Renal pelvis (tissue), 4 donors: ENCODE results near the gene NOS1. TPM values are rescaled to one million over a fixed set of nuclear protein-coding genes. Genes with fewer than 3 reads are reported as not detected.

Experiments used
- DNase-seq: peaks from one replicate; pipeline ENCODE4 v3.0.0-alpha.2; 2013
- polyA plus RNA-seq, 3 donors: library from polyadenylated mRNA; unstranded; fragments of 120-200 nt; gene quantifications; one replicate each; pipeline ENCODE4 v1.2.1, GENCODE V29; 2013; ENCODE audit not compliant: insufficient read length in 3 of 3

The NOS1 gene
- polyA plus RNA-seq, 3 donors: 0.58 to 0.99 (median 0.71) TPM

- DNase-seq: no peak
Measured at GRCh38 chr12:117363953-117364486, 2.6 kb upstream of the NOS1 start.

- no peak for DNase-seq
Measured at GRCh38 chr12:117363056-117363662, 1.7 kb upstream of the NOS1 start.

GRCh38 chr12:117362391-117362790, 965 bp upstream of the NOS1 start:
- DNase-seq: no peak

- no peak for DNase-seq
Measured at GRCh38 chr12:117361905-117362304, 479 bp upstream of the NOS1 start.

- DNase-seq: no peak
Measured at GRCh38 chr12:117360551-117361346, 677 bp downstream of the NOS1 start.

- no peak for DNase-seq
Measured at GRCh38 chr12:117360222-117360550, 1.2 kb downstream of the NOS1 start.

- DNase-seq: no peak
Measured at GRCh38 chr12:117359029-117359845, 2.2 kb downstream of the NOS1 start.

GRCh38 chr12:117356048-117356447, 5.4 kb downstream of the NOS1 start:
- no peak for DNase-seq

GRCh38 chr12:117352883-117353282, 8.5 kb downstream of the NOS1 start:
- DNase-seq: no peak

- no peak for DNase-seq
Measured at GRCh38 chr12:117352206-117352605, 9.2 kb downstream of the NOS1 start.

- DNase-seq: no peak
Measured at GRCh38 chr12:117350140-117350539, 11.3 kb downstream of the NOS1 start.

- no peak for DNase-seq
Measured at GRCh38 chr12:117347588-117347987, 13.8 kb downstream of the NOS1 start.

- no peak for DNase-seq
Measured at GRCh38 chr12:117344716-117345115, 16.7 kb downstream of the NOS1 start.

- DNase-seq: no peak
Measured at GRCh38 chr12:117343849-117344248, 17.6 kb downstream of the NOS1 start.

GRCh38 chr12:117343296-117343695, 18.1 kb downstream of the NOS1 start:
- DNase-seq: no peak

GRCh38 chr12:117342682-117343081, 18.7 kb downstream of the NOS1 start:
- no peak for DNase-seq

GRCh38 chr12:117342247-117342646, 19.2 kb downstream of the NOS1 start:
- DNase-seq: no peak

GRCh38 chr12:117339104-117339503, 22.3 kb downstream of the NOS1 start:
- no peak for DNase-seq

GRCh38 chr12:117334855-117335587, 26.4 kb downstream of the NOS1 start:
- no peak for DNase-seq

GRCh38 chr12:117334051-117334450, 27.4 kb downstream of the NOS1 start:
- no peak for DNase-seq

GRCh38 chr12:117333331-117333881, 28.0 kb downstream of the NOS1 start:
- DNase-seq: peak; percentile 21

GRCh38 chr12:117331691-117332090, 29.7 kb downstream of the NOS1 start:
- no peak for DNase-seq
